Astrocyte (in vitro differentiated cells and primary cell): Measurements from ENCODE around the gene CYP4B1. TPM values are rescaled to one million over a fixed set of nuclear protein-coding genes. Genes with fewer than 3 reads are reported as not detected.

ENCODE experiments used
- DNase-seq: peaks from one replicate; pipeline ENCODE4 v3.0.0-alpha.2; 2010; ENCODE audit warnings: low read depth
- FAIRE-seq: peaks from 2 replicates; lab custom pipeline; 2011; peaks lifted over from hg19 to GRCh38; lab: Jason Lieb, UNC
- H2AFZ ChIP-seq: 2 replicates; pipeline ENCODE4 v1.6.0; 2012; ENCODE audit warnings: low read depth, low read length, inconsistent platforms
- H3K27ac ChIP-seq: 2 replicates; pipeline ENCODE4 v1.5.1; 2011; ENCODE audit warnings: low read depth, low read length, inconsistent platforms
- H3K27me3 ChIP-seq: 2 replicates; pipeline ENCODE4 v1.6.0; 2011; ENCODE audit warnings: low read length, inconsistent platforms; ENCODE audit not compliant: insufficient read depth
- H3K36me3 ChIP-seq: 2 replicates; pipeline ENCODE4 v1.5.1; 2011; ENCODE audit warnings: low read length, inconsistent platforms; ENCODE audit not compliant: insufficient read depth
- H3K4me1 ChIP-seq: 2 replicates; pipeline ENCODE4 v1.5.1; 2011; ENCODE audit warnings: low read length, inconsistent platforms; ENCODE audit not compliant: insufficient read depth
- H3K4me2 ChIP-seq: 2 replicates; pipeline ENCODE4 v1.6.0; 2012; ENCODE audit warnings: low read length, inconsistent platforms
- H3K4me3 ChIP-seq: 2 replicates; pipeline ENCODE4 v1.5.1; 2011; ENCODE audit warnings: low read depth, mild to moderate bottlenecking, low read length, inconsistent platforms; ENCODE audit not compliant: insufficient read depth
- H3K79me2 ChIP-seq: 2 replicates; pipeline ENCODE4 v1.6.0; 2012; ENCODE audit warnings: mild to moderate bottlenecking, low read length, inconsistent platforms; ENCODE audit not compliant: insufficient read depth
- H3K9ac ChIP-seq: 2 replicates; pipeline ENCODE4 v1.6.0; 2012; ENCODE audit warnings: mild to moderate bottlenecking, low read length, inconsistent platforms
- H3K9me3 ChIP-seq: 2 replicates; pipeline ENCODE4 v1.5.1; 2012; ENCODE audit warnings: low read depth, mild to moderate bottlenecking, low read length, inconsistent platforms; ENCODE audit not compliant: insufficient read depth
- H4K20me1 ChIP-seq: 2 replicates; pipeline ENCODE4 v1.6.0; 2012; ENCODE audit warnings: low read length, inconsistent platforms; ENCODE audit not compliant: insufficient read depth
- H3K27ac Mint-ChIP-seq: one replicate; pipeline ENCODE4 v1.8.0; 2021; ENCODE audit warnings: mild to moderate bottlenecking, mixed read lengths; ENCODE audit not compliant: unreplicated experiment
- H3K27me3 Mint-ChIP-seq: one replicate; pipeline ENCODE4 v1.8.0; 2021; ENCODE audit warnings: low read depth, mixed read lengths; ENCODE audit not compliant: unreplicated experiment
- H3K36me3 Mint-ChIP-seq: one replicate; pipeline ENCODE4 v1.8.0; 2021; ENCODE audit warnings: low read depth, mixed read lengths; ENCODE audit not compliant: unreplicated experiment
- H3K4me1 Mint-ChIP-seq: one replicate; pipeline ENCODE4 v1.8.0; 2021; ENCODE audit warnings: low read depth, mixed read lengths; ENCODE audit not compliant: unreplicated experiment
- H3K4me3 Mint-ChIP-seq: one replicate; pipeline ENCODE4 v1.8.0; 2021; ENCODE audit warnings: mild to moderate bottlenecking, moderate library complexity, mixed read lengths; ENCODE audit not compliant: unreplicated experiment
- H3K9me3 Mint-ChIP-seq: one replicate; pipeline ENCODE4 v1.8.0; 2021; ENCODE audit warnings: mild to moderate bottlenecking, mixed read lengths; ENCODE audit not compliant: unreplicated experiment
- CTCF ChIP-seq: IDR thresholded peaks from 2 replicates; pipeline ENCODE4 v1.5.1; 2011; ENCODE audit warnings: low read depth, mild to moderate bottlenecking, inconsistent platforms, low read length, moderate library complexity; ENCODE audit not compliant: insufficient read depth
- EZH2 ChIP-seq: IDR thresholded peaks from 2 replicates; pipeline ENCODE4 v1.6.1; 2012; ENCODE audit warnings: mild to moderate bottlenecking, low read length, inconsistent platforms; ENCODE audit not compliant: insufficient read depth
- total RNA-seq: library from RNA; stranded (reverse); gene quantifications from 2 replicates; pipeline ENCODE4 v1.2.1, GENCODE V29; 2021

The CYP4B1 gene
- total RNA-seq, 1 donor from 2014 or later: not detected

GRCh38 chr1:46818591-46818990, 19.7 kb downstream of the CYP4B1 start:
- FAIRE-seq: no peak
- DNase-seq: no peak
- H3K36me3 Mint-ChIP-seq: no peaks in the 10 kb centered on the region
- Histone ChIP-seq H3K9me3 (no peaks in the 10 kb centered on the region), H3K36me3 (no peaks in the 10 kb centered on the region), H3K27me3 (no peaks in the 10 kb centered on the region), H3K27ac (no peak overlapping the region), H2AFZ (no peak overlapping the region), H3K4me3 (no peak overlapping the region), H3K4me2 (no peak overlapping the region), H4K20me1 (no peaks in the 10 kb centered on the region), H3K4me1 (no peaks in the 10 kb centered on the region), H3K79me2 (no peaks in the 10 kb centered on the region), H3K9ac (no peak overlapping the region)
- TF ChIP-seq CTCF (no peak), EZH2 (no peak)
- peaks cover 3% of the 10 kb centered on the region for H3K4me1 Mint-ChIP-seq
- H3K4me3 Mint-ChIP-seq: no peak overlapping the region
- H3K9me3 Mint-ChIP-seq: no peaks in the 10 kb centered on the region
- H3K27me3 Mint-ChIP-seq: peaks cover 2% of the 10 kb centered on the region
- H3K27ac Mint-ChIP-seq: no peak overlapping the region

- Histone ChIP-seq H3K4me2 (no peak overlapping the region), H3K4me1 (no peaks in the 10 kb centered on the region), H3K9me3 (no peaks in the 10 kb centered on the region), H3K36me3 (no peaks in the 10 kb centered on the region), H3K79me2 (no peaks in the 10 kb centered on the region), H4K20me1 (no peaks in the 10 kb centered on the region), H3K9ac (no peak overlapping the region), H3K27me3 (no peaks in the 10 kb centered on the region), H3K4me3 (no peak overlapping the region), H3K27ac (no peak overlapping the region), H2AFZ (no peak overlapping the region)
- H3K4me3 Mint-ChIP-seq: no peak overlapping the region
- no peak overlapping the region for H3K27ac Mint-ChIP-seq
- no peaks in the 10 kb centered on the region for H3K9me3 Mint-ChIP-seq
- H3K27me3 Mint-ChIP-seq: no peaks in the 10 kb centered on the region
- no peak for DNase-seq
- TF ChIP-seq CTCF: no peak
- TF ChIP-seq EZH2: no peak
- no peaks in the 10 kb centered on the region for H3K36me3 Mint-ChIP-seq
- FAIRE-seq: no peak
- peaks cover 3% of the 10 kb centered on the region for H3K4me1 Mint-ChIP-seq
Measured at GRCh38 chr1:46819335-46819734, 20.5 kb downstream of the CYP4B1 start.

- H3K4me1 Mint-ChIP-seq: peaks cover 3% of the 10 kb centered on the region
- Histone ChIP-seq H3K9ac (no peak overlapping the region), H3K4me1 (no peaks in the 10 kb centered on the region), H3K79me2 (no peaks in the 10 kb centered on the region), H3K4me2 (no peak overlapping the region), H3K36me3 (no peaks in the 10 kb centered on the region), H3K27me3 (no peaks in the 10 kb centered on the region), H3K27ac (no peak overlapping the region), H2AFZ (no peak overlapping the region), H3K4me3 (no peak overlapping the region), H3K9me3 (no peaks in the 10 kb centered on the region), H4K20me1 (no peaks in the 10 kb centered on the region)
- no peak overlapping the region for H3K27ac Mint-ChIP-seq
- DNase-seq: no peak
- no peak for FAIRE-seq
- H3K9me3 Mint-ChIP-seq: no peaks in the 10 kb centered on the region
- no peaks in the 10 kb centered on the region for H3K36me3 Mint-ChIP-seq
- H3K4me3 Mint-ChIP-seq: no peak overlapping the region
- H3K27me3 Mint-ChIP-seq: no peaks in the 10 kb centered on the region
- TF ChIP-seq CTCF (no peak), EZH2 (no peak)
Measured at GRCh38 chr1:46820076-46820475, 21.2 kb downstream of the CYP4B1 start.
